Left colon (tissue), 2 donors: ENCODE measurements around the gene PIEZO2. TPM values are rescaled to one million over a fixed set of nuclear protein-coding genes. Genes with fewer than 3 reads are reported as not detected.

ENCODE experiments used
- ATAC-seq: fragments of 200-7000 bp; cut with Tn5 transposase; one replicate; pipeline ENCODE4 v1.9.1; 2020; ENCODE audit warnings: mild to moderate bottlenecking, moderate library complexity
- DNase-seq, 2 donors: peaks; one replicate each; pipeline ENCODE4 v3.0.0-alpha.2; 2020
- intact Hi-C, 2 donors: fragments of 100-400 bp; cut with DNase I in 1 of 2; cut with micrococcal nuclease in 1 of 2; formaldehyde crosslinking; loops; one replicate each; pipeline versions ENCODE4 v1.11.2 to v1.14.0; 2022; cut with DNase I, micrococcal nuclease
- total RNA-seq, 2 donors: library from RNA; stranded (reverse); fragmentation: NEBNext Ultra II Directional; extraction: Animal tissue kit (Norgen Biotek cat#: 25700); gene quantifications; one replicate each; pipeline ENCODE4 v1.2.1, GENCODE V29; 2021
- donor health status: DM: no; HTN: no; CAD: no.
- donor health status: DM: yes; HTN: yes; CAD: no.

PIEZO2 gene
- total RNA-seq, 2 donors from 2014 or later, result 1.3 to 1.4 TPM

GRCh38 chr18:11046140-11046539, 103.2 kb downstream of the PIEZO2 start:
- intact Hi-C loops, result no loop called here

GRCh38 chr18:11043694-11044093, 105.7 kb downstream of the PIEZO2 start:
- no peak for ATAC-seq
- intact Hi-C loops, result no loop called here
- DNase-seq, result no peak

More at GRCh38 chr18:11046140-11046539, 103.2 kb downstream of the PIEZO2 start:
- DNase-seq (no peak), ATAC-seq (no peak)

- DNase-seq (no peak), ATAC-seq (no peak)
- intact Hi-C loops, result no loop called here
Measured at GRCh38 chr18:11042247-11042646, 107.1 kb downstream of the PIEZO2 start.

DNA sequence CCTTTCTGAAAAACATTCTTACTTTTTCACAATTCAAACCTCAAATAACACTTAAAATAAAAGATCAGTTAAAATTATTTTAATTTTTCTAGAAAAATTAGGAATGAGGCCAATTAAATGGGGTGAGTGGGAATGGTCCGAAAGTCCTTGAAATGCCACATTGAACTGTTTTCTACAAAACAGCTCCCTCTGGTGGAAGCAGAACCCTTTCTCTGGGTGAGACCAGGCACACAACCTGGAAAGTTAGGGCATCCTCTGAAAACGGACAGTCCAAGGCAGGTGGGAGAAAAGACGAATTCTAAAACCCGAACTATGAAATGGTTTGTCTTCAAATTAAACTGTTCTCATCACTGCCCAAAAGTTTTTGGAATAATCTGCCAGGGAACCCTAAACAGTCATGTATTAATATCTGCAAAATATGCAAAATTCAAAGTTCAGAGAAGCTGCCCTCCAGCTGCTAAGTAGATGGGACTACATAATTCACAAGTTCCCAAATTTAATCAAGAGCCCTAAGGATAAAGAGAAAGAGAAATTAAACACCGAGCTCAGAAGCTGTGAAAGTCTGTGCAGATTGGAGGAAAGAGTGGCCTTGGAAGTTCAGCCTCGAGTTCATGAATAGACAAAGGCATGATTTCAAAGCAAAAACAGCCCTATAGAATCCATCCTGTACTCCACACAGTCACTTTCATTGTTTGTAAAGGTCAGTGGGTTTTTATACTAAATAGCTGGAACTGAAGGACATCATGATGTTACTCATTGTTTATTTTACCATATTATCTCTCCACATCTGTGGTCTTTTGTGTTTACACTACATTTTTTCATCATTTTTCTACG, 108.3 kb downstream of the PIEZO2 start:
- ATAC-seq (peak; percentile 47), DNase-seq (peak; percentile 33 to 39)
- intact Hi-C loops, result loop anchor here in 1 of 2 donors (2.0 kb wide), 1 partner anchor 188 kb away; no protein-coding TSS in a partner anchor

DNA sequence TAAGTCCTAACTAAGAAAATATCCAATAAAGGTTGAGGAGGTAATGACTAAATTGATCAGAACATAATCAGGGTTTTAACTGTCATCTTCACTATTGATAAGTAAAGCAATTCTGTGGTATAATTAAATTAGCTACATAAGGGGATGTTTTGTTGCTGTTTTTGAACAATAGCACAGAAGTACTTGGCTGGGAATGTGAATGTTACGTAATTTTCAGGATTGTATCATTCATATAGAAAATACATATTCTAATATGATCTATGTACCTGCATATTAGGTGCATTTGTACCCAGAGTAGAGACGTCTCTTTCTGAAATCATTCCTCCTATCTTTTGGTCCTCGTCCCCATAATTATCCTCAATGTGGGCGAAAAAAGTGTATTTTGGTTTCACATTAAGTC, 109.0 kb downstream of the PIEZO2 start:
- intact Hi-C loops, result loop anchor here in 1 of 2 donors (2.0 kb wide), 1 partner anchor 188 kb away; no protein-coding TSS in a partner anchor
- ATAC-seq (no peak), DNase-seq (no peak)

- intact Hi-C loops, result no loop called here
- DNase-seq (no peak), ATAC-seq (peak; percentile 95)
Measured at GRCh38 chr18:11037533-11038240, 111.7 kb downstream of the PIEZO2 start.

- intact Hi-C loops, result no loop called here
- ATAC-seq (no peak), DNase-seq (no peak)
Measured at GRCh38 chr18:11035814-11036495, 113.4 kb downstream of the PIEZO2 start.

DNA sequence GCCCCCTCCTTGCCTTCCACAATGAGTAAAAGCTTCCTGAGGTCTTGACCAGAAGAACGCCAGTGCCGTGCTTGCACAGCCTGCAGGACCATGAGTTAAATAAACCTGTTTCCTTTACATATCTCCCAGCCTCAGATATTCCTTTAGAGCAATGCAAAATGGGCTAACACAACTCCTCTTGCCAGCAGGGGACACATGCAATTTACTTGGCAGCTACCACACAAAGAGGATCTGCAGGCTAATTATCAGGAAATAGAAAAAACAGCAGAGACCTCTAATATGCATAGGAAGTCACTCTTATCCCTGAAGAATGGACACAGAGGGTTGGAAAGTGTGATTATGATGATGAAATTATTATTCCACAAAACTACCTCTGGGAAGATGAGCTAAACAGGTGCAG, 114.0 kb downstream of the PIEZO2 start:
- ATAC-seq (no peak), DNase-seq (no peak)
- intact Hi-C loops, result no loop called here

DNA sequence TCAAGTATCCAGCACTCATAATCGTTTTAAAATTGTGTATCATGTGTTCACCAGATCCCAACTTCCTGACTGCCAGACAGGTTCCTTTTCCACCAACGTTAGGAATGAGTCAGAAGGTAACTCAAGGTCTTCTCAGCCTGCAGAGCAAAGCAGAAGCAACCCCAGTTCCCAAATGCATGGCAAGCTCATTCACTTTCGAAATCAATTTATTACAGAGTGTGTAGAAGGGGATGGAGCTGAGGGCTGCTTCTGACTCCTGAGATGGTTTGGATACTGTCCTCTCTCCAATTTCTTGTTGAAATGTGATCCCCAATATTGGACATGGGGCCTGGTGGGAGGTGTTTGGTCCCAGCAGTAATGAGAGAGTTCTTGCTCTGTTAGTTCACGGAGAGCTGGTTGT, 114.5 kb downstream of the PIEZO2 start:
- no peak for ATAC-seq
- no peak for DNase-seq
- intact Hi-C loops, result no loop called here

- DNase-seq, result no peak
- intact Hi-C loops, result no loop called here
- no peak for ATAC-seq
Measured at GRCh38 chr18:11033503-11033902, 115.9 kb downstream of the PIEZO2 start.

DNA sequence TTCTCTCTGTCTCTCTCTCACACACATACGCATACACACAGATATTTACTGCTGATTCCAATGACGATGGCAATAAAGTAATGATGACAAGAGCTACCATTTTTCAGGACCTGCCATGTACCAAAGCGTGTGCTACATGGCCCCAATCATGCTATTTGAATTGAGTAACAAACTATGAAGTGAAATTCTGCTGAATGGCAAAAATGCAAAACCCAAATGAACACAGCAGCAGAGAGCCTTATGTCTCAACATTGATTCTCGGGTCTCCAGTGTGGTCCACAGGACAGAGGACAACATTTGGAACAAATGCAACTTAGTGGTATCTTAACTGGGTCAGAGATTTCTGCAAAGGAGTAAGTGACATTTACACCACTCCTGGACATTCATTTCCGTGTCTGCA, 117.4 kb downstream of the PIEZO2 start:
- ATAC-seq (no peak), DNase-seq (no peak)
- intact Hi-C loops, result no loop called here

GRCh38 chr18:11029021-11029420, 120.3 kb downstream of the PIEZO2 start:
- intact Hi-C loops, result no loop called here
- no peak for DNase-seq

DNA sequence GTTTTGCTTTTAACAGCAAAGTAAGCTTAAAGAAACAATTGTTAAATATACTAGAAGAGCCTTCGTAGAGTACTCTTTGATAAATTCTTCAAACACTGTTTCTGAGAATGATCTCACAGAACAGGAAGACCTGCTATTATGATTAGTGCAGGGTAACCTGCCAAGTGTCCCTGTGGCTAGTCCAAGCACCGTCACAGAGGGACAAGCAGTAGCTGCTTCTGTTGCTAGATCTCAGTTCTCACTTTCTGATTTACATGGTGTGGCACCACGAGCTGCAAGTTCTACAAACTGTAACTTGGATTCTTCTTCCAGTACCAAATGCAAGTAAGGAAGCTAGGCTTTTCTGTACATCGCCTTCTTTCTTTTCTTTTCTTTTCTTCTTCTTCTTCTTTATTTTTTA, 121.5 kb downstream of the PIEZO2 start:
- DNase-seq (no peak), ATAC-seq (no peak)
- intact Hi-C loops, result no loop called here

More at GRCh38 chr18:11029021-11029420, 120.3 kb downstream of the PIEZO2 start:
- ATAC-seq, result no peak

- ATAC-seq (no peak), DNase-seq (no peak)
- intact Hi-C loops, result no loop called here
Measured at GRCh38 chr18:11025671-11026070, 123.7 kb downstream of the PIEZO2 start.

GRCh38 chr18:11024928-11025669, 124.3 kb downstream of the PIEZO2 start:
- intact Hi-C loops, result no loop called here
- ATAC-seq, result no peak
- DNase-seq, result no peak

DNA sequence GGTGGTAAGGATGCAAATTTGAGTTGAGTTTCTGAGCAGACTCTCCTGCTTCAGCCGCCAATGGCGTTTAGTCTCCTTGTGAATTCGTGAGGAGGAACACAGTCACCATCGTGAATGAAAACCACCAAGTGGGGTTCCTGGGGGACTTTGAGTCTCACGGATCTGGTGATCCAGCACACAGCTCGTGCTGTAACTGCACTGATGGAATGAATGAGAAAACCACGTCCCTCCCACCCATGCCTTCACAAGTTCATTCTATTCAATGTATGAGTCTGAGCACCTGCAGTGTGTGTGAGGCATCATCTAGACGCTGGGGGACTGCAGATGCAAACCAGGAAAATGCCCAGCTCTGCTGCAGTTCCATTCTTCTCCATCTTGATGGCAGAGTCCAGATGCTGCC, 127.9 kb downstream of the PIEZO2 start:
- DNase-seq, result no peak
- ATAC-seq, result no peak
- intact Hi-C loops, result no loop called here

- no peak for ATAC-seq
- intact Hi-C loops, result no loop called here
- no peak for DNase-seq
Measured at GRCh38 chr18:11020877-11021414, 128.4 kb downstream of the PIEZO2 start.

- no peak for DNase-seq
- ATAC-seq, result no peak
- intact Hi-C loops, result no loop called here
Measured at GRCh38 chr18:11020161-11020853, 129.1 kb downstream of the PIEZO2 start.
